Measurements from ENCODE around the gene EMID1. TPM values are rescaled to one million over a fixed set of nuclear protein-coding genes. Genes with fewer than 3 reads are reported as not detected.

EMID1 gene
- total and polyA plus RNA-seq, 10 donors: 18.5 to 90.3 (median 61.2) TPM

GRCh38 chr22:29208502-29208862, 2.8 kb downstream of the EMID1 start:
- Histone ChIP-seq H3K36me3 (no peaks in the 10 kb centered on the region), H3K4me3 (peak overlapping the region in 3 of 8 donors; percentile 64 to 77 (median 77)), H3K27me3 (replicated peaks in 1 of 7) (peaks cover 0 to 59% (median 3%) of the 10 kb centered on the region in 7 donors), H3K4me1 (peaks cover 19 to 76% (median 52%) of the 10 kb centered on the region in 6 donors), H3K27ac (peak overlapping the region in 7 of 8 donors; percentile 11 to 91 (median 68)), H3K9me3 (no peaks in the 10 kb centered on the region)
- TF ChIP-seq CTCF (IDR thresholded peaks at IDR 0.05 in 8 of 11, conservative IDR thresholded peaks at IDR 0.05 in 3 of 11): no peak
- no peak for TF ChIP-seq POLR2A (IDR thresholded peaks at IDR 0.05)
- TF ChIP-seq POLR2AphosphoS5 (IDR thresholded peaks at IDR 0.05): no peak
- 33 to 59% (median 49%) methylated on average over 3 to 4 of the region's 4 CpGs for WGBS, 5 donors
- intact Hi-C loops (cut with DNase I; ENCODE audit: low total_unique reads): no loop called here
- DNase-seq: no peak

- peak; percentile 82 for DNase-seq
- peak overlapping the region in 3 of 8 donors; percentile 64 to 77 (median 77) for H3K4me3 ChIP-seq
- WGBS, 5 donors: 30 to 39% (median 33%) methylated on average over 16 to 17 of the region's 17 CpGs
- peaks cover 14 to 71% (median 46%) of the 10 kb centered on the region in 6 donors for H3K4me1 ChIP-seq
- no peaks in the 10 kb centered on the region for H3K9me3 ChIP-seq
- H3K36me3 ChIP-seq: no peaks in the 10 kb centered on the region
- peaks cover 0 to 58% (median 3%) of the 10 kb centered on the region in 7 donors for H3K27me3 ChIP-seq (replicated peaks in 1 of 7)
- TF ChIP-seq POLR2A (IDR thresholded peaks at IDR 0.05) (no peak), POLR2AphosphoS5 (IDR thresholded peaks at IDR 0.05) (peak in 2 of 3 donors; percentile 14 to 38)
- H3K27ac ChIP-seq: peak overlapping the region in 6 of 8 donors; percentile 11 to 91 (median 69)
- intact Hi-C loops (cut with DNase I; ENCODE audit: low total_unique reads): no loop called here
These were observed 3.4 kb downstream of the EMID1 start for GRCh38 chr22:29208879-29209623.

GRCh38 chr22:29209624-29209929, 3.9 kb downstream of the EMID1 start:
- intact Hi-C loops (cut with DNase I; ENCODE audit: low total_unique reads): no loop called here
- 81 to 94% (median 92%) methylated on average over 3 of the region's 3 CpGs for WGBS, 5 donors

GRCh38 chr22:29211066-29211465, 5.4 kb downstream of the EMID1 start:
- Histone ChIP-seq H3K36me3 (peaks cover 0 to 15% (median 2%) of the 10 kb centered on the region in 6 donors), H3K9me3 (no peaks in the 10 kb centered on the region), H3K27me3 (replicated peaks in 1 of 7) (peaks cover 0 to 37% (median 2%) of the 10 kb centered on the region in 7 donors), H3K4me1 (peaks cover 14 to 60% (median 40%) of the 10 kb centered on the region in 6 donors), H3K27ac (no peak overlapping the region), H3K4me3 (no peak overlapping the region)
- no peak for DNase-seq
- TF ChIP-seq CTCF (IDR thresholded peaks at IDR 0.05 in 8 of 11, conservative IDR thresholded peaks at IDR 0.05 in 3 of 11): no peak
- no peak for TF ChIP-seq POLR2A (IDR thresholded peaks at IDR 0.05)
- TF ChIP-seq POLR2AphosphoS5 (IDR thresholded peaks at IDR 0.05): no peak
- 80 to 96% (median 90%) methylated on average over 11 of the region's 11 CpGs for WGBS, 5 donors
- intact Hi-C loops (cut with DNase I; ENCODE audit: low total_unique reads): no loop called here

More at GRCh38 chr22:29209624-29209929, 3.9 kb downstream of the EMID1 start:
- H3K4me3 ChIP-seq: peak overlapping the region in 1 of 8 donors; percentile 77
- TF ChIP-seq POLR2A (IDR thresholded peaks at IDR 0.05) (no peak), CTCF (IDR thresholded peaks at IDR 0.05 in 8 of 11, conservative IDR thresholded peaks at IDR 0.05 in 3 of 11) (no peak), POLR2AphosphoS5 (IDR thresholded peaks at IDR 0.05) (no peak)
- no peaks in the 10 kb centered on the region for H3K36me3 ChIP-seq
- peaks cover 0 to 52% (median 3%) of the 10 kb centered on the region in 7 donors for H3K27me3 ChIP-seq (replicated peaks in 1 of 7)
- DNase-seq: no peak
- H3K9me3 ChIP-seq: no peaks in the 10 kb centered on the region
- H3K4me1 ChIP-seq: peaks cover 12 to 65% (median 42%) of the 10 kb centered on the region in 6 donors
- peak overlapping the region in 5 of 8 donors; percentile 11 to 91 (median 70) for H3K27ac ChIP-seq

All from spleen (tissue), 11 donors.